Measurements from ENCODE around the gene SORCS3. TPM values are rescaled to one million over a fixed set of nuclear protein-coding genes. Genes with fewer than 3 reads are reported as not detected.

The SORCS3 gene
- total RNA-seq, 4 donors from 2014 or later, result 0.12 to 0.32 (median 0.15) TPM; not detected in 1

DNA sequence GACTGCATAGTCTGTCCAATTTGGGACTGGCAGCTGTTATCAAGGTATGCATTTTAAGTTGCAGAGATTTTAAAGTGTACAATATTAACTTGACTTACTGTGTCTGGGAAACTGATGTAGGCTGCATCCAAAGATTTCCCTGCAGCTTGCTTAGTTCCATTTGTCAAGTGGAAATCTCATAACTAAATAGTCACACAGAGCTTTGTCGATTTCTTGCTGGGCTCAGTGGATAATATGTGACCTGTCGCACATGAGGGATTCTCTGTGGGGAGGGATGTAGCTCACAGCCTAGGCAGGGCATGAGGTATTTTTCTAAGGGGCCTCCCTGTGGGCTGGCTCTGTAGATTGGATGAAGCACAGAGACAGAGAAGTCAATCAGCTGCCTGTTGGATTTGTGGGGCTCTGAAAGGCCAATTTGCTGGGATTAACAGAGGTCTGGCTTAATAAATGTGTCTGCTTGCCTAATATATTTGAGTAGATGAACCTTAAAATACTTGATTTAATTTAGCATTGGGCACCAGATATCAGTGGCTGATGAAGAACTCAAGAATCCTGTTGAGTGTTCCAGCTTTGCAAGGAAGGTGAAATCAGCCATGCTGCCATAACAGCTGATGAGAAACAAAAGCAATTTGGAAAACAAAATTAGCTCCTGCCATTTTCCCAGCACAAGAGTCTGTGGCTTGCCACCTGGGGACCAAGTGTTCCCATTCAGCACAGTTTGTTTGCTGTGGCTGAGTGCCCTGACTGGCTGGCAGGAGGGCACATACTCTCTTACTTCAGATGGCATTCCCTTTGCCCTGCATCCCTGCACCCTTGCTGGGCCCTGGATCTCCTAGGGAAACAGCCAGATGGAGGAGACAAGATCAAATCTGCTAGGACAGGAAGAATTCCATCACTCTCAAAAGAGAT lies 598.5 kb downstream of the SORCS3 start:
- no peak for TF ChIP-seq POLR2A (IDR thresholded peaks at IDR 0.05)
- TF ChIP-seq, protein P1, sequence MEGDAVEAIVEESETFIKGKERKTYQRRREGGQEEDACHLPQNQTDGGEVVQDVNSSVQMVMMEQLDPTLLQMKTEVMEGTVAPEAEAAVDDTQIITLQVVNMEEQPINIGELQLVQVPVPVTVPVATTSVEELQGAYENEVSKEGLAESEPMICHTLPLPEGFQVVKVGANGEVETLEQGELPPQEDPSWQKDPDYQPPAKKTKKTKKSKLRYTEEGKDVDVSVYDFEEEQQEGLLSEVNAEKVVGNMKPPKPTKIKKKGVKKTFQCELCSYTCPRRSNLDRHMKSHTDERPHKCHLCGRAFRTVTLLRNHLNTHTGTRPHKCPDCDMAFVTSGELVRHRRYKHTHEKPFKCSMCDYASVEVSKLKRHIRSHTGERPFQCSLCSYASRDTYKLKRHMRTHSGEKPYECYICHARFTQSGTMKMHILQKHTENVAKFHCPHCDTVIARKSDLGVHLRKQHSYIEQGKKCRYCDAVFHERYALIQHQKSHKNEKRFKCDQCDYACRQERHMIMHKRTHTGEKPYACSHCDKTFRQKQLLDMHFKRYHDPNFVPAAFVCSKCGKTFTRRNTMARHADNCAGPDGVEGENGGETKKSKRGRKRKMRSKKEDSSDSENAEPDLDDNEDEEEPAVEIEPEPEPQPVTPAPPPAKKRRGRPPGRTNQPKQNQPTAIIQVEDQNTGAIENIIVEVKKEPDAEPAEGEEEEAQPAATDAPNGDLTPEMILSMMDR (IDR thresholded peaks at IDR 0.05), result no peak
- WGBS, 2 donors, result 79 to 93% methylated on average over 2 of the region's 2 CpGs
- DNase-seq (ENCODE audit: low spot score in 2 of 2), result no peak
- intact Hi-C loops (cut with DNase I; ENCODE audit: low total_unique reads), result no loop called here
- no peak overlapping the region for H3K4me3 ChIP-seq (ENCODE audit: low read depth, poor library complexity, severe bottlenecking)

DNA sequence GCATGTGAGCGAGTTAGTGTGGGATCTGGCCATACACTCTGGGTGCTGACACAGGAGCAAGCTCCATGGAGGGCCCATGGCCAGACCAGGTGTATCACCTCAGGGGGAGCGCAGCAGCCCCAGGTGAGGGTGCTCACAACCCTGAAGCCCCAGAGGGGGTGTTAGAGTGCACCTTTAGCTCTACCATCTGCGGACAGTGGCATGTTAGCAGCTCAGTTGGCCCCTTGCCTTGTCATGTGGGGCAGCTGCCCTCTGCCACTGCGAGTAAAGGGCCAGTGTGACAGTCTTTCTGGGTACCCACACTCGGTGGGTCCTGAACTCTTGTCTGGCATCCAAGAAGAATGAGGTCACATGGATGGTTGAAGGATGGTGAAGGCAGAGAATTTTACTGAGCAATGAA lies 600.2 kb downstream of the SORCS3 start:
- no peak for TF ChIP-seq POLR2A (IDR thresholded peaks at IDR 0.05)
- TF ChIP-seq, protein P1 (IDR thresholded peaks at IDR 0.05), result no peak
- DNase-seq (ENCODE audit: low spot score in 2 of 2), result no peak
- H3K4me3 ChIP-seq (ENCODE audit: low read depth, poor library complexity, severe bottlenecking), result no peak overlapping the region
- intact Hi-C loops (cut with DNase I; ENCODE audit: low total_unique reads), result no loop called here
- WGBS, 2 donors, result 92 to 93% methylated on average over 4 to 5 of the region's 5 CpGs

DNA sequence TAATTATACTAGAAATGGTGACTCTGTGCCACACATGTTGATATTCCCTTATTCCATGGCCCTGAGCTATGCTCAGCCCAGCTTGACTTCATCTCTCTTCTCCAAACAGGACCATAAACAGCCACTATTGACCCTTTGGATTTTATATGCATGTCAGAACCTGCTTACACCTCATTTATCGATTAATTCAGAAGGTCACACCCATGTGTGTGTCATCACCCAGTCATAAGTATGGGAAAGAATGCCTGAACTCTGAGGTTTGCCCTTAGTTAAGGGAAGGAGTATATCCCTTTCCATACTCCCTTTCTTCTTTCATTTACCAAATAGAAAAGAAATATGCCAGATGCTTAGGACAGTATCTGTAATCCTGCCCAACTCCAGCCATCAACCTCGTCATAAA lies 602.3 kb downstream of the SORCS3 start:
- TF ChIP-seq, protein P1 (IDR thresholded peaks at IDR 0.05), result no peak
- no peak for TF ChIP-seq POLR2A (IDR thresholded peaks at IDR 0.05)
- WGBS, 2 donors, result 41 to 46% methylated on average over 2 of the region's 2 CpGs
- H3K4me3 ChIP-seq (ENCODE audit: low read depth, poor library complexity, severe bottlenecking), result no peak overlapping the region
- DNase-seq (ENCODE audit: low spot score in 2 of 2), result no peak
- intact Hi-C loops (cut with DNase I; ENCODE audit: low total_unique reads), result no loop called here

DNA sequence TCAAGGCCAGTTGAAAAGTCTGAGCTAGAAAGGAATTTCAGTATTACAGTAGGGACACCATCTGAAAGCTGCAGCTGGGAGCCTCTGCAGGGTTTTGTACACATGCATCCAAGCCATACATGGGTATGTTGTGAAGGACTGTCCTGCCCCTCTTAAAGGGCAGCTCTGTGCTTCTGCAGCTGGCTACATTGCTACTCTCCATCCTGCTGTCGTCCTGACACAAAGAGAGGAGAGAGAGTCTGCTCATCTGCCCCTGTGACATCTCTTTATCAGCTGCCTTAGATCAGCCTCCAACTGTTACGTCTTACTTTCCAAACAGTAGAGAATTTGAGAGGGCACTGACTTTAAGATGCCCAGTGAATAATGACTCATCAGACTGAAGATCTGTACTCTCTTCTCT lies 602.7 kb downstream of the SORCS3 start:
- 57 to 58% methylated on average over 2 of the region's 2 CpGs for WGBS, 2 donors
- H3K4me3 ChIP-seq (ENCODE audit: low read depth, poor library complexity, severe bottlenecking), result no peak overlapping the region
- TF ChIP-seq, protein P1 (IDR thresholded peaks at IDR 0.05), result no peak
- TF ChIP-seq POLR2A (IDR thresholded peaks at IDR 0.05), result no peak
- intact Hi-C loops (cut with DNase I; ENCODE audit: low total_unique reads), result no loop called here
- DNase-seq (ENCODE audit: low spot score in 2 of 2), result no peak

DNA sequence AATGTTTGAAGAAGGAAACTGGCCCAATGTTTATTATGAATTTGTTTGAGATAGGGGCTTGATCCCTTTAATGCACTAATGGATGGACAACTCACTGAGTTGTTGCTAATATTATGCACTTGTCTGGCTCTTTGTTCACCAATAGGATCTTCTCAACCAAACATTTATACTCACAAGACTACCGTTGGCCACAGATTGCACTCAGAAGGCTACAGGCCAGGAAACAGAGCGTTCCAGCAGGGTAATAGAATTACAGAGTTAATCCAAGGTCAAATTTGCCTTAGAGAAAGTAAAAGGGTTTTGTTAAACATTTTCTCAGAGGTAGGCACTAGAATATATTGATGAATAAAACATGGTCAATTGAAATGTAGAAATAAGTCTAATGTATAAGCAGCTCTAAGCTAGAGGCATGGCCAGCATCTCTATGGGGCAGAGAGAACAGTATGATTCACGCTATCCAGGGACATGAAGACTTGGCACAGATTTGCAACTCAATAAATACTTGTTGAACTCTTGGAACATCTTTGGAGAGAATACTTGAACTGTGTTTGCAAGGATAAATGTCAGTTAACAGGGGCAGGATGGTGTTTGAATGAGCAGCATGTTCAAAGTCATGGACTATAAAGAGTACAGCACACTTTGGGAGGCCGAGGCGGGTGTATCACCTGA lies 606.9 kb downstream of the SORCS3 start:
- intact Hi-C loops (cut with DNase I; ENCODE audit: low total_unique reads), result no loop called here
- no peak for TF ChIP-seq POLR2A (IDR thresholded peaks at IDR 0.05)
- TF ChIP-seq, protein P1 (IDR thresholded peaks at IDR 0.05), result no peak
- H3K4me3 ChIP-seq (ENCODE audit: low read depth, poor library complexity, severe bottlenecking), result no peak overlapping the region
- DNase-seq (ENCODE audit: low spot score in 2 of 2), result no peak
- 77 to 78% methylated on average over 5 of the region's 5 CpGs for WGBS, 2 donors

All from lower leg skin (tissue), 4 donors.